Mucosa of descending colon (tissue), 3 donors: Measurements from ENCODE around the gene ZNF771. TPM values are rescaled to one million over a fixed set of nuclear protein-coding genes. Genes with fewer than 3 reads are reported as not detected.

Experiments used
- ATAC-seq: fragments of 200-7000 bp; cut with Tn5 transposase; one replicate; pipeline ENCODE4 v1.9.1; 2020; ENCODE audit warnings: mild to moderate bottlenecking, moderate library complexity
- DNase-seq, 3 donors: peaks; one replicate each; pipeline ENCODE4 v3.0.0-alpha.2; 2020
- H3K36me3 ChIP-seq: fragments of 200-600 bp; one replicate; pipeline ENCODE4 v1.8.0; 2021; ENCODE audit warnings: low read depth, mild to moderate bottlenecking
- H3K4me1 ChIP-seq: fragments of 200-600 bp; one replicate; pipeline ENCODE4 v1.8.0; 2021; ENCODE audit warnings: low read depth, mild to moderate bottlenecking
- H3K4me3 ChIP-seq: fragments of 200-600 bp; one replicate; pipeline ENCODE4 v1.8.0; 2021; ENCODE audit warnings: mild to moderate bottlenecking
- H3K9me3 ChIP-seq: fragments of 200-600 bp; one replicate; pipeline ENCODE4 v1.8.0; 2021; ENCODE audit warnings: mild to moderate bottlenecking
- intact Hi-C, 2 donors: fragments of 100-400 bp; cut with DNase I in 1 of 2; cut with micrococcal nuclease in 1 of 2; formaldehyde crosslinking; loops; one replicate each; pipeline versions ENCODE4 v1.11.0 to v1.11.1; 2022; cut with DNase I, micrococcal nuclease
- total RNA-seq, 3 donors: library from RNA; stranded (reverse); fragmentation: NEBNext Ultra II Directional in 2 of 3; extraction: Animal tissue kit (Norgen Biotek cat#: 25700) in 2 of 3; gene quantifications; one replicate each; pipeline versions ENCODE4 v1.2.1 to v1.2.4, GENCODE V29; 2021 to 2023
- TF ChIP-seq, protein P1 (sequence below): fragments of 200-600 bp; IDR thresholded peaks from one replicate; pipeline ENCODE4 v1.8.0; 2022; ENCODE audit warnings: antibody characterized with exemption, mild to moderate bottlenecking
- donor health status: DM: no; HTN: no; CAD: no; lungs with moderate emphysema.
- donor health status: DM: no; HTN: no; CAD: no.
- donor health status: DM: no; HTN: yes; CAD: no.

Gene ZNF771
- total RNA-seq, 3 donors from 2014 or later: 3.8 to 11.6 (median 4.3) TPM

DNA sequence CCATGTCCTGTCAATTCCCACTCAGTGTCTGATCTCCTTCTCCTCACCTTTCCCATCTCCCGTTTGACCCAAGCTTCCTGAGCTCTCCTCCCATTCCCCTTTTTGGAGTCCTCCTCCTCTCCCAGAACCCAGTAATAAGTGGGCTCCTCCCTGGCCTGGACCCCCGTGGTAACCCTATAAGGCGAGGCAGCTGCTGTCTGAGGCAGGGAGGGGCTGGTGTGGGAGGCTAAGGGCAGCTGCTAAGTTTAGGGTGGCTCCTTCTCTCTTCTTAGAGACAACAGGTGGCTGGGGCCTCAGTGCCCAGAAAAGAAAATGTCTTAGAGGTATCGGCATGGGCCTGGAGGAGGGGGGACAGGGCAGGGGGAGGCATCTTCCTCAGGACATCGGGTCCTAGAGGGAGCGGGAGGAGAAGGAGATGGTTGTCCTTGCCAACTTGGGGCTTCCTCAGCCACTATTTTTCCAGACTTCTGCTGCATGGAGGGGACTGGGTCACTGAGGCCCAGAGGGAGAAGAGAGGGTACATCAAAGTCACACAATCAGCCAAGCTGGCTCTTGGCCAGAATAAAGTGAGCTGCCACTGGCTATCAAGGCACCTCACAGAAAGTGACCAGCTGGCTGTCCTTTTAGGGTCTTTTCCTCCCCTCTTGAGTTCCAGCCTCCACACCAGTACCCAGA, 35.2 kb upstream of the ZNF771 start:
- no peak for ATAC-seq
- Histone ChIP-seq H3K9me3 (no peaks in the 10 kb centered on the region), H3K36me3 (peaks cover 4% of the 10 kb centered on the region), H3K4me1 (peaks cover 17% of the 10 kb centered on the region), H3K4me3 (no peak overlapping the region)
- intact Hi-C loops: no loop called here
- TF ChIP-seq, protein P1, sequence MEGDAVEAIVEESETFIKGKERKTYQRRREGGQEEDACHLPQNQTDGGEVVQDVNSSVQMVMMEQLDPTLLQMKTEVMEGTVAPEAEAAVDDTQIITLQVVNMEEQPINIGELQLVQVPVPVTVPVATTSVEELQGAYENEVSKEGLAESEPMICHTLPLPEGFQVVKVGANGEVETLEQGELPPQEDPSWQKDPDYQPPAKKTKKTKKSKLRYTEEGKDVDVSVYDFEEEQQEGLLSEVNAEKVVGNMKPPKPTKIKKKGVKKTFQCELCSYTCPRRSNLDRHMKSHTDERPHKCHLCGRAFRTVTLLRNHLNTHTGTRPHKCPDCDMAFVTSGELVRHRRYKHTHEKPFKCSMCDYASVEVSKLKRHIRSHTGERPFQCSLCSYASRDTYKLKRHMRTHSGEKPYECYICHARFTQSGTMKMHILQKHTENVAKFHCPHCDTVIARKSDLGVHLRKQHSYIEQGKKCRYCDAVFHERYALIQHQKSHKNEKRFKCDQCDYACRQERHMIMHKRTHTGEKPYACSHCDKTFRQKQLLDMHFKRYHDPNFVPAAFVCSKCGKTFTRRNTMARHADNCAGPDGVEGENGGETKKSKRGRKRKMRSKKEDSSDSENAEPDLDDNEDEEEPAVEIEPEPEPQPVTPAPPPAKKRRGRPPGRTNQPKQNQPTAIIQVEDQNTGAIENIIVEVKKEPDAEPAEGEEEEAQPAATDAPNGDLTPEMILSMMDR: no peak
- no peak for DNase-seq

DNA sequence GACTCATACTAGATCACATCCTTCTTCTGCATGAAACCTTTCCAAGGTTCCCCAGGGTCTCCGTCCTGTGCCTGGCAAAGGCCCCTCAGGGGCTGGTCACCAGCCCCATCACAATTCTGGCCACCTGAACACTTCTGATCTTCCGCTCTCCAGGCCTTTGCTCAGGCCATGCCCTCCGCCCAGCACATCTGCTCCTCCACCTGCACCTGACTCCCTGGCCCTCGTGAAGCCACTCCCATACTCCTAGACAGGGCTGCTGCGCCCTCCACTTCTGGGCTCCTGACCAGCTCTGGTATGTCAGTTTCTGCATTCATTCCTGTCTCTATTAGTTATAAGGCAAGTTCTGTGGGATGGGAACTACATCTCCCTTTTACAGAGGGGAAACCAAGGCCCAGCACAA, 34.7 kb upstream of the ZNF771 start:
- Histone ChIP-seq H3K36me3 (peaks cover 4% of the 10 kb centered on the region), H3K4me1 (peaks cover 12% of the 10 kb centered on the region), H3K9me3 (no peaks in the 10 kb centered on the region), H3K4me3 (no peak overlapping the region)
- ATAC-seq: no peak
- intact Hi-C loops: no loop called here
- TF ChIP-seq, protein P1: no peak
- no peak for DNase-seq

DNA sequence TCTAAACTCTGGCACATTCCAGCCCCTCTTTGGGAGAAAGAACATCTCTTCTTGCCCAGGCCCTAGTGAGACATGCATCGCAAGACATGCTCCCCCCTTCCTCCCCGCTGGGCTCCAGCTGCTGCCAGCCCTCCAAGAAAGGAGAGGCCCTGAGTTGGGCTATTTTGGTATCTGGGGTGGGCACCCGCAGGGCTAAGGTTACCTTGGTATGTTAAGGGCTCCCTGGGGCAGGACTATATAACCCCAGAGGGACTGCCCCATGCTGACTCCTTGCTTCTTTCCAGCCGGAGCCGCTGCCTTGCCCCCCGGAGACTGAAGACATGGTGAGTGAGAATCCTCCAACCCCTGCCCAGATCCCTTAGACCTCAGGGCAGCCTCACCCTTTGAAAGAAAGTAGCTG, 32.9 kb upstream of the ZNF771 start, which contains the start of gene MYL11:
TSS of gene MYL11 (plus strand) at position 265 of the 400 bp plus-strand sequence. CDS start at position 321, 56 bp downstream.
- no peak within 1 kb of the TSS for H3K4me3 ChIP-seq
- intact Hi-C loops: no loop called here
- peaks cover 11% of the 10 kb centered on the region for H3K4me1 ChIP-seq
- H3K36me3 ChIP-seq: peaks cover 4% of the 10 kb centered on the region
- DNase-seq (no peak), ATAC-seq (no peak)
- TF ChIP-seq, protein P1: no peak
- no peaks in the 10 kb centered on the region for H3K9me3 ChIP-seq

DNA sequence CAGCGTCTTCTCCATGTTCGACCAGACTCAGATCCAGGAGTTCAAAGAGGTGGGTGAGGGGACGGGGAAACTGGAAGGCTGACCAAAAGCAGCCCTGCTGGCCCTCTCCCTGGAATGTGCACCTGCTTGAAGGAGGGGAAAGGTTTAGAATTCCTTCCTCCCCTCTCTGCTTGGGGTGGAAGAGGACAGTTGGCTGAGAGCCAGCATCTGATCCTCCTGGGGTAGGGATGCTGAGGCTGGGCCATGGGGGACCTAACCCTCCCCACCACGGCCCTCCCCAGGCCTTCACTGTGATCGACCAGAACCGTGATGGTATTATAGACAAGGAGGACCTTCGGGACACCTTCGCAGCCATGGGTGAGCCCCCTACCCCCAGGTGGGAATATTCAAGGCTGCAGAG, 31.5 kb upstream of the ZNF771 start:
- Histone ChIP-seq H3K4me3 (no peak overlapping the region), H3K9me3 (no peaks in the 10 kb centered on the region), H3K36me3 (no peaks in the 10 kb centered on the region), H3K4me1 (peaks cover 11% of the 10 kb centered on the region)
- intact Hi-C loops: no loop called here
- DNase-seq (no peak), ATAC-seq (no peak)
- TF ChIP-seq, protein P1: no peak

DNA sequence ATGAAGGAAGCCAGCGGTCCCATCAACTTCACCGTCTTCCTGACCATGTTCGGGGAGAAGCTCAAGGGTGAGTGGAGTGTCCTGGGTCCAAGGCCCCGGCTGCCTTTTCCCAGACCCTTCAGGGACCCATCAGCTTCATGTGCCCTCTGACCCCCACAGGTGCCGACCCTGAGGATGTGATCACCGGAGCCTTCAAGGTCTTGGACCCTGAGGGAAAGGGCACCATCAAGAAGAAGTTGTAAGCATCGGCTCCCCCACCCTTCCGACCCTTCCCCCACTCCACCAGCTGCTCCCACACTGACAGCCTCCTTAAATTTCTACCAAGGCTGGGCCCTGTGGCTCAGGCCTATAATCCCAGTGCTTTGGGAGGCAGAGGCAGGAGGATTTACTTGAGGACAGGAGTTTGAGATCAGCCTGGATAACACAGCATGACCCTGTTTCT, 30.9 kb upstream of the ZNF771 start:
- H3K9me3 ChIP-seq: no peaks in the 10 kb centered on the region
- intact Hi-C loops: no loop called here
- H3K4me1 ChIP-seq: peaks cover 11% of the 10 kb centered on the region
- TF ChIP-seq, protein P1: no peak
- ATAC-seq: no peak
- no peak overlapping the region for H3K4me3 ChIP-seq
- DNase-seq: no peak
- H3K36me3 ChIP-seq: no peaks in the 10 kb centered on the region
